Measurements from ENCODE around the gene MTARC1. TPM values are rescaled to one million over a fixed set of nuclear protein-coding genes. Genes with fewer than 3 reads are reported as not detected.
A peak's percentile ranks its signal among the peaks of the same experiment; 100 is the strongest.

The MTARC1 gene
- total RNA-seq, 1 donor from 2014 or later: 9.6 TPM

DNA sequence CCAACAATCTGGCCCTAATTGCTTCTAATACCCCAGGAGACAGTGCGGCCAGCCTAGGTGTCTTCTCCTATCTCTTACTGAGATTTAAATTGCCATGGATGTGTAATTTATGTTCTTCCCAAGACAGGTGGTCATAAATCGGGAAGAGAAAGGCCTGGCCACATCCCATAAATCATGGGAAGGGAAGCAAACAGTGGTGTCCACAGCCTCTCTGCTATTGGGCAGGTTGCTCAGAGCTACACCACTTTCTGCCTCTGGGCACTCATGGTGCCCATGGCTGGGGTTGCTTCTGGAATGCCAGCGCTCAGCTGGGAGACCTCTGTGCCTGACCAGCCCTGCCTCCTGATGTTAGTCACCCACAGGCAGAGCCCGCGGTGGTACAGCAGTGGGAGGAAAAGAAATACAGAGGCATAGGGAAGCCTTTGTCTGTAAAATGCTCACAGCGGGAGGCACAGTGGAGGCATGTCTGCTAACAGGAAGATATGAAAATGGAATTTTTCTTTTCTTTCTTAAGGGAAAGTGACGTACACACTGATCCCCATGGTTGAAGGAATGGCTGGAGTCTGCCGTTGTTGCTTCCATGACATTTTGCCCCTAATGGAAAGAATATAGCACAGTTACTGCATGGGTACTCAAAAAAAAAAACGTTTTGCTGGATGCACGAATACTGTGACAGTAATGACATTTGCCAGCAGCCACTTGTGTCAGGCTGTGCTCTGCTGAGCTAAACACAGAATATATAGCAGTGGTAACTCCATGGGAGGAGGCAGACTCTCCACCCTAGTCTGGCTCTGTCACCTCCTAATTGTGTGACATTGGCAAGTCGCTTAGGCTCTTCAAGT is 21.9 kb downstream of the MTARC1 start:
- no peak overlapping the region for H3K4me3 ChIP-seq
- H3K4me1 ChIP-seq: no peaks in the 10 kb centered on the region
- no peaks in the 10 kb centered on the region for H3K9me3 ChIP-seq
- no peak for DNase-seq (ENCODE audit: extremely low spot score in 2 of 2)
- TF ChIP-seq POLR2AphosphoS5 (IDR thresholded peaks at IDR 0.05; ENCODE audit: insufficient read depth in 1 of 2, low read depth in 1 of 2): no peak
- TF ChIP-seq, protein P1, sequence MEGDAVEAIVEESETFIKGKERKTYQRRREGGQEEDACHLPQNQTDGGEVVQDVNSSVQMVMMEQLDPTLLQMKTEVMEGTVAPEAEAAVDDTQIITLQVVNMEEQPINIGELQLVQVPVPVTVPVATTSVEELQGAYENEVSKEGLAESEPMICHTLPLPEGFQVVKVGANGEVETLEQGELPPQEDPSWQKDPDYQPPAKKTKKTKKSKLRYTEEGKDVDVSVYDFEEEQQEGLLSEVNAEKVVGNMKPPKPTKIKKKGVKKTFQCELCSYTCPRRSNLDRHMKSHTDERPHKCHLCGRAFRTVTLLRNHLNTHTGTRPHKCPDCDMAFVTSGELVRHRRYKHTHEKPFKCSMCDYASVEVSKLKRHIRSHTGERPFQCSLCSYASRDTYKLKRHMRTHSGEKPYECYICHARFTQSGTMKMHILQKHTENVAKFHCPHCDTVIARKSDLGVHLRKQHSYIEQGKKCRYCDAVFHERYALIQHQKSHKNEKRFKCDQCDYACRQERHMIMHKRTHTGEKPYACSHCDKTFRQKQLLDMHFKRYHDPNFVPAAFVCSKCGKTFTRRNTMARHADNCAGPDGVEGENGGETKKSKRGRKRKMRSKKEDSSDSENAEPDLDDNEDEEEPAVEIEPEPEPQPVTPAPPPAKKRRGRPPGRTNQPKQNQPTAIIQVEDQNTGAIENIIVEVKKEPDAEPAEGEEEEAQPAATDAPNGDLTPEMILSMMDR (IDR thresholded peaks at IDR 0.05): no peak
- TF ChIP-seq POLR2A (IDR thresholded peaks at IDR 0.05): no peak
- intact Hi-C loops (cut with DNase I): no loop called here
- no peak overlapping the region for H3K27ac ChIP-seq
- H3K36me3 ChIP-seq: no peaks in the 10 kb centered on the region
- no peaks in the 10 kb centered on the region for H3K27me3 ChIP-seq

DNA sequence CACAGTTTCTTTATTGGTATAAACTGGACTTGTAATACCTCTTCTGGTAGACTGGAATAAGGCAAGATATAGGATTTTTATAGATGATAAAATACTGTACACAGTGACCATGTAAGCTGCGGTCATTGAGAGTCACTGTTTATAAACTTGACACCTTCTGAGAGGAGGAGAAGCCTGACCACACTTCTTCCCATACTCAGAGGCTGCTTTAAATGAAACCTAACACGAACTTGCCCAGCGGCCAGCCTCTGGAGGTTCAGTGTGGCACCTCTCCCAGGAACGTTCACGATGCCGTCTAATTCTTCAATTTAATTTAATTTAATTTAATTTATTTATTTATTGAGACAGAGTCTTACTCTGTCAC is 22.5 kb downstream of the MTARC1 start:
- no peaks in the 10 kb centered on the region for H3K36me3 ChIP-seq
- no peak overlapping the region for H3K27ac ChIP-seq
- intact Hi-C loops (cut with DNase I): no loop called here
- H3K9me3 ChIP-seq: no peaks in the 10 kb centered on the region
- no peaks in the 10 kb centered on the region for H3K4me1 ChIP-seq
- no peak overlapping the region for H3K4me3 ChIP-seq
- no peak for DNase-seq (ENCODE audit: extremely low spot score in 2 of 2)
- H3K27me3 ChIP-seq: no peaks in the 10 kb centered on the region
- TF ChIP-seq, protein P1 (IDR thresholded peaks at IDR 0.05): no peak
- TF ChIP-seq POLR2AphosphoS5 (IDR thresholded peaks at IDR 0.05; ENCODE audit: insufficient read depth in 1 of 2, low read depth in 1 of 2) (no peak), POLR2A (IDR thresholded peaks at IDR 0.05) (no peak)

DNA sequence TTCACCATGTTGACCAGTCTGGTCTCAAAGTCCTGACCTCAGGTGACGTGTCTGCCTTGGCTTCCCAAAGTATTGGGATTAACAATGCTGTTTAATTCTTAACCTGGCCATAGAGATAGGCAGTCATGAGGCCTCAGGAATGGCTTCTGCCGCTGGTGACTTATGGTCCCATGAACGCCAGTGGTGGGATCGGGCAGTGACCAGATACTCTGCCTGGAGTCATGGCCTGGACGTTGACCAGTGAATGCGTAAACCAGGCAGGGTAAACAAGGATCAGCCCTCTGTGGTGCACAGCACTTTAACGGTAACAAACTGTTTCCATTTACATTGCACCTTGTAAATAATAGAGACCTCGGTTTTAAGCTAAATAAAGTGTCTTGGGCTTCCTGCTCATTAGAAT is 23.0 kb downstream of the MTARC1 start:
- Histone ChIP-seq H3K36me3 (no peaks in the 10 kb centered on the region), H3K4me3 (no peak overlapping the region), H3K9me3 (no peaks in the 10 kb centered on the region), H3K27me3 (no peaks in the 10 kb centered on the region), H3K4me1 (no peaks in the 10 kb centered on the region), H3K27ac (no peak overlapping the region)
- no peak for DNase-seq (ENCODE audit: extremely low spot score in 2 of 2)
- intact Hi-C loops (cut with DNase I): loop anchor here (10.0 kb wide), 2 partner anchors 65 to 625 kb away; partner anchors contain the start of gene HLX
- TF ChIP-seq POLR2AphosphoS5 (IDR thresholded peaks at IDR 0.05; ENCODE audit: insufficient read depth in 1 of 2, low read depth in 1 of 2) (no peak), POLR2A (IDR thresholded peaks at IDR 0.05) (no peak)
- TF ChIP-seq, protein P1 (IDR thresholded peaks at IDR 0.05): no peak

DNA sequence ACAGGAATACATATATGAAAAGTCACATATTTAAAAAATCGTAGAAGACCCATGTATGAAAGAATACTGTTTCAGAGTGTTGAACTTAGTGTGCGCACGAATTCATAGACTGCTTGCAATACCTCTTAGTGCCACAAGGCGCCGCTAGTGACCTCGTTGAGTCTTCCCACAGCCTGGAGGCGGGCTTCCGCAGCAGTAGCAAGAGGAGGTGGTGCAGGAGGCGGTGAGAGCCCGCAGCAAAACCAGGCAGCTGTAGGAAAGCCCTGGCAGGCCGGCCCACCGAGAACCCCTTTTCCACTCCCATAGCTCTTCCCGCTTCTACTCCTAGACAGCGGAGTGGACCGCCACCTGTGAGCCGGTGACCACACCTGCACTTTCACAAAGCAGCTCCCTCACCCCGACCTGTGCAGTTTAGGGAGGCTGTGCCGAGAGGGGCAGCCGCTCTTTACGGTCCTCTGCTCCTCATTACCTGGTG is 23.5 kb downstream of the MTARC1 start:
- no peak for TF ChIP-seq POLR2A (IDR thresholded peaks at IDR 0.05)
- TF ChIP-seq POLR2AphosphoS5 (IDR thresholded peaks at IDR 0.05; ENCODE audit: insufficient read depth in 1 of 2, low read depth in 1 of 2): peak in 1 of 2 donors; percentile 12
- TF ChIP-seq, protein P1 (IDR thresholded peaks at IDR 0.05): peak; percentile 69 to 89 (median 85)
- peak overlapping the region; percentile 6 to 17 for H3K4me3 ChIP-seq
- intact Hi-C loops (cut with DNase I): loop anchor here (10.0 kb wide), 2 partner anchors 65 to 625 kb away; partner anchors contain the start of gene HLX
- no peak overlapping the region for H3K27ac ChIP-seq
- H3K27me3 ChIP-seq: no peaks in the 10 kb centered on the region
- no peaks in the 10 kb centered on the region for H3K4me1 ChIP-seq
- no peaks in the 10 kb centered on the region for H3K9me3 ChIP-seq
- DNase-seq (ENCODE audit: extremely low spot score in 2 of 2): peak in 1 of 2 donors; percentile 88
- H3K36me3 ChIP-seq: no peaks in the 10 kb centered on the region

DNA sequence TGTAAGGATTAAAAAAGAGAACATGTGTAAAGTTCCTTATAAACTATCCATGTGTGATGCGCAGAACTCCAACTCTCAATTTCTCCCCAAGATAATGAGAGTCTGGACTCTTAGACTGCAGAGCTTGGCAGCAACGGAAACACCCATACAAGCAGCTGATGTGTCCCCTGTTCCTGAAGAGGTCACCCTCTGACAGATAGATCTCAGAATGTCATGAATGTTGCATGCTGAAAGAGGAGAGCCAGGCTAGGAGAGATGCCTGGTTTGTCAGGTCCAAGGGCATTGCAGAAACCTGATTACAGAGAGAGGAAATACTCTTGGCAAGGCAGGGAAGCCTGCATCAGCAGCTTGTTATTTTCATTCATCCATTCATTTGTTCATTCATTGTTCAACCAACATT is 24.2 kb downstream of the MTARC1 start:
- no peak for DNase-seq (ENCODE audit: extremely low spot score in 2 of 2)
- Histone ChIP-seq H3K27ac (no peak overlapping the region), H3K4me3 (no peak overlapping the region), H3K27me3 (no peaks in the 10 kb centered on the region), H3K9me3 (no peaks in the 10 kb centered on the region), H3K36me3 (no peaks in the 10 kb centered on the region), H3K4me1 (no peaks in the 10 kb centered on the region)
- intact Hi-C loops (cut with DNase I): loop anchor here (10.0 kb wide), 2 partner anchors 64 to 624 kb away; partner anchors contain the start of gene HLX
- TF ChIP-seq, protein P1 (IDR thresholded peaks at IDR 0.05): no peak
- TF ChIP-seq POLR2A (IDR thresholded peaks at IDR 0.05): no peak
- TF ChIP-seq POLR2AphosphoS5 (IDR thresholded peaks at IDR 0.05; ENCODE audit: insufficient read depth in 1 of 2, low read depth in 1 of 2): no peak

All from vagina (tissue), 2 donors.